HEK293 (cell line): Measurements from ENCODE around the gene GYS2.

Source experiments
- CTCF ChIP-seq: fragments of 450-650 bp; formaldehyde crosslinking; IDR thresholded peaks from 2 replicates; pipeline ENCODE4 v1.5.1; 2016; ENCODE audit warnings: missing biosample characterization, missing genetic modification characterization
- ZNF23 ChIP-seq: fragments of 450-650 bp; formaldehyde crosslinking; IDR thresholded peaks from 2 replicates; pipeline ENCODE4 v1.5.1; 2016; ENCODE audit warnings: missing biosample characterization, missing genetic modification characterization, borderline replicate concordance
- ZNF274 ChIP-seq, 2 experiments: fragments of 200-500 bp in 1 of 2; fragments of 450-650 bp in 1 of 2; sonication (Bioruptor generic) in 1 of 2; formaldehyde crosslinking in 1 of 2; IDR thresholded peaks; 2 replicates each; pipeline versions ENCODE4 v1.5.1 to v1.6.1; 2014 to 2016; ENCODE audit warnings: borderline replicate concordance in 1 of 2, inconsistent platforms in 1 of 2, low read length in 1 of 2, missing biosample characterization in 1 of 2, missing genetic modification characterization in 1 of 2
- ZNF341 ChIP-seq: fragments of 450-650 bp; formaldehyde crosslinking; IDR thresholded peaks from 2 replicates; pipeline ENCODE4; 2016; ENCODE audit warnings: low read depth, missing biosample characterization, missing genetic modification characterization
- ZNF707 ChIP-seq: fragments of 450-650 bp; formaldehyde crosslinking; IDR thresholded peaks from 2 replicates; pipeline ENCODE4 v1.5.1; 2016; ENCODE audit warnings: missing biosample characterization, missing genetic modification characterization
- ZNF785 ChIP-seq: fragments of 450-650 bp; formaldehyde crosslinking; IDR thresholded peaks from 2 replicates; pipeline ENCODE4 v1.5.1; 2016; ENCODE audit warnings: missing biosample characterization, missing genetic modification characterization
- TF ChIP-seq, protein P1 (sequence below): fragments of 450-650 bp; formaldehyde crosslinking; IDR thresholded peaks from 2 replicates; pipeline ENCODE4 v1.5.1; 2016; ENCODE audit warnings: missing biosample characterization, missing genetic modification characterization, borderline replicate concordance
- TF ChIP-seq, protein P2 (sequence below): fragments of 450-650 bp; formaldehyde crosslinking; optimal IDR thresholded peaks from 2 replicates; pipeline ENCODE3; 2016; ENCODE audit warnings: missing biosample characterization, mild to moderate bottlenecking, missing genetic modification characterization

DNA sequence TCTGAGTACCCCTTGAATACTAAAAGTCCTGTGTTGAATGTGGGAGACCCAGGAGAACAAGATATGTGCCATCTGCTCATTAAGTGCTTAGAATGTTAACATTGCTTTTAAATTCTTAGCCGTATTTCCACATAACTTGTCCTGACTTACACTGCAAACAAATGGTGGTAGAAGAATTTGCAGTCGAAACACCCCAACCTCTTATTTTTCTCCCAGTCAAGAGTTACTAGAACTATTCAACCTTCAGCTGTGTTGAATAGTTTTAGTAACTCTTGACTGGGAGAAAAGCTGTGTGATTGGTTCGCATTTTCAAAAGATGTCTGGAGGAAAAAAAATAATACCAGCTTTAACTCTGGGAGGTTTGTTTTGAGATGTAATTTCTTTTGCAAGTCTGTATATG, 86.2 kb downstream of the GYS2 start:
- TF ChIP-seq CTCF (tag by site-specific recombination), result no peak
- TF ChIP-seq ZNF707, result no peak
- no peak for TF ChIP-seq ZNF274 (IDR thresholded peaks at IDR 0.05; ENCODE audit: low read length)
- no peak for TF ChIP-seq ZNF274 (tag by site-specific recombination; IDR thresholded peaks at IDR 0.05; ENCODE audit: borderline replicate concordance)
- TF ChIP-seq, protein P1, sequence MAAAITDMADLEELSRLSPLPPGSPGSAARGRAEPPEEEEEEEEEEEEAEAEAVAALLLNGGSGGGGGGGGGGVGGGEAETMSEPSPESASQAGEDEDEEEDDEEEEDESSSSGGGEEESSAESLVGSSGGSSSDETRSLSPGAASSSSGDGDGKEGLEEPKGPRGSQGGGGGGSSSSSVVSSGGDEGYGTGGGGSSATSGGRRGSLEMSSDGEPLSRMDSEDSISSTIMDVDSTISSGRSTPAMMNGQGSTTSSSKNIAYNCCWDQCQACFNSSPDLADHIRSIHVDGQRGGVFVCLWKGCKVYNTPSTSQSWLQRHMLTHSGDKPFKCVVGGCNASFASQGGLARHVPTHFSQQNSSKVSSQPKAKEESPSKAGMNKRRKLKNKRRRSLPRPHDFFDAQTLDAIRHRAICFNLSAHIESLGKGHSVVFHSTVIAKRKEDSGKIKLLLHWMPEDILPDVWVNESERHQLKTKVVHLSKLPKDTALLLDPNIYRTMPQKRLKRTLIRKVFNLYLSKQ, result no peak
- no peak for TF ChIP-seq ZNF23 (tag by site-specific recombination)
- TF ChIP-seq ZNF341 (tag by site-specific recombination), result no peak
- TF ChIP-seq, protein P2, sequence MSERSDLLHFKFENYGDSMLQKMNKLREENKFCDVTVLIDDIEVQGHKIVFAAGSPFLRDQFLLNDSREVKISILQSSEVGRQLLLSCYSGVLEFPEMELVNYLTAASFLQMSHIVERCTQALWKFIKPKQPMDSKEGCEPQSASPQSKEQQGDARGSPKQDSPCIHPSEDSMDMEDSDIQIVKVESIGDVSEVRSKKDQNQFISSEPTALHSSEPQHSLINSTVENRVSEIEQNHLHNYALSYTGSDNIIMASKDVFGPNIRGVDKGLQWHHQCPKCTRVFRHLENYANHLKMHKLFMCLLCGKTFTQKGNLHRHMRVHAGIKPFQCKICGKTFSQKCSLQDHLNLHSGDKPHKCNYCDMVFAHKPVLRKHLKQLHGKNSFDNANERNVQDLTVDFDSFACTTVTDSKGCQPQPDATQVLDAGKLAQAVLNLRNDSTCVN (tag by site-specific recombination), result no peak
- no peak for TF ChIP-seq ZNF785 (tag by site-specific recombination)
